ENCODE data around the gene SIN3A. TPM values are rescaled to one million over a fixed set of nuclear protein-coding genes. Genes with fewer than 3 reads are reported as not detected.
A peak's percentile ranks its signal among the peaks of the same experiment; 100 is the strongest.
"Not testable (repeated sequence)": the region's sequence is repeated elsewhere in the genome, so short reads cannot be mapped to it uniquely, and the experiment has no call there.

Gene SIN3A
- total and polyA plus RNA-seq, 5 donors from 2014 or later, result 13.6 to 123 (median 15.0) TPM

DNA sequence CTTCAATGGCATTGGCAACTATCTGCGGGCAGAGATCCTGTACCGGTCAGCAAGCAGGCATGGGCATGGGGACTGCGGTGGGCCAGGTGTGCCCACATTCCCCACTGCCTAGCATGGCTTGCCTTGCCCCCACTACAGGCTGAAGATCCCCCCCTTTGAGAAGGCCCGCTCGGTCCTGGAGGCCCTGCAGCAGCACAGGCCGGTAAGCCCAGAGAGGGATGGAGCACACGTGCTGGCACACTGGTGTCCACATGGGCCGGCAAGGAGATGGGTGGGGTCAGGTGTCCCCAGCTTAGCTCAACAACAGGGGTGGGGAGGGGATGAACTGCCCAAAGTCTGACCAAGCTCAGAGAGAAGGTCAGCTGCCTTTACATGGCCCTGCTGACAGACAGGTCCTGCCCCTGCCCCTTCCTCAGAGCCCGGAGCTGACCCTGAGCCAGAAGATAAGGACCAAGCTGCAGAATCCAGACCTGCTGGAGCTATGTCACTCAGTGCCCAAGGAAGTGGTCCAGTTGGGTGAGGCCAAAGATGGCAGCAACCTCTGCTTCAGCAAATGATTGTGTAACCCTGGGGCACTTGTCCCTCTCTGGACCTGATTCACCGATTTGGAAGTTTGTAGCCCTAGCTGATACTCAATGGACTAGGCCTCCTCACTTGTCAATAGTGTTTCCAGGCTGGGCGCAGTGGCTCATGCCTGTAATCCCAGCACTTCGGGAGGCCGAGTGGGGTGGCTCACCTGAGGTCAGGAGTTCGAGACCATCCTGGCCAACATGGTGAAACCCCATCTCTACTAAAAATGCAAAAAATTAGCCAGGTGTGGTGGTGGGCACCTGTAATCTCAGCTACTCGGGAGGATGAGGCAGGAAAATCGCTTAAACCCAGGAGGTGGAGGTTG lies 99.1 kb downstream of the SIN3A start:
- peak overlapping the region; percentile 15 to 96 (median 42) for H3K27ac Mint-ChIP-seq
- H3K9me3 ChIP-seq (ENCODE audit: control insufficient read depth in 2 of 2, low read length in 2 of 2), result peaks cover 0 to 18% of the 10 kb centered on the region in 2 experiments
- H3K27me3 ChIP-seq (ENCODE audit: control insufficient read depth, insufficient read depth, low read length), result no peaks in the 10 kb centered on the region
- no peak overlapping the region for H3K4me3 ChIP-seq (ENCODE audit: low read depth, low read length)
- ATAC-seq (ENCODE audit: low read depth in 2 of 2) (no peak), DNase-seq (no peak)
- H3K36me3 ChIP-seq (ENCODE audit: control insufficient read depth, insufficient read depth, low read length), result peaks cover 11% of the 10 kb centered on the region
- peak overlapping the region in 1 of 4 donors; percentile 58 for H3K4me3 Mint-ChIP-seq
- peaks cover 4 to 33% (median 12%) of the 10 kb centered on the region in 4 donors for H3K4me1 Mint-ChIP-seq
- peaks cover 4% of the 10 kb centered on the region for H3K36me3 Mint-ChIP-seq
- H3K9me3 Mint-ChIP-seq, result peaks cover 0 to 11% (median 5%) of the 10 kb centered on the region in 7 donors
- H3K27ac ChIP-seq (ENCODE audit: insufficient read depth, low read length, poor library complexity, severe bottlenecking), result no peak overlapping the region
- H3K27me3 Mint-ChIP-seq, result peaks cover 6% of the 10 kb centered on the region
- peaks cover 21% of the 10 kb centered on the region for H3K4me1 ChIP-seq (ENCODE audit: control insufficient read depth, insufficient read depth, low read length, poor library complexity, severe bottlenecking)

DNA sequence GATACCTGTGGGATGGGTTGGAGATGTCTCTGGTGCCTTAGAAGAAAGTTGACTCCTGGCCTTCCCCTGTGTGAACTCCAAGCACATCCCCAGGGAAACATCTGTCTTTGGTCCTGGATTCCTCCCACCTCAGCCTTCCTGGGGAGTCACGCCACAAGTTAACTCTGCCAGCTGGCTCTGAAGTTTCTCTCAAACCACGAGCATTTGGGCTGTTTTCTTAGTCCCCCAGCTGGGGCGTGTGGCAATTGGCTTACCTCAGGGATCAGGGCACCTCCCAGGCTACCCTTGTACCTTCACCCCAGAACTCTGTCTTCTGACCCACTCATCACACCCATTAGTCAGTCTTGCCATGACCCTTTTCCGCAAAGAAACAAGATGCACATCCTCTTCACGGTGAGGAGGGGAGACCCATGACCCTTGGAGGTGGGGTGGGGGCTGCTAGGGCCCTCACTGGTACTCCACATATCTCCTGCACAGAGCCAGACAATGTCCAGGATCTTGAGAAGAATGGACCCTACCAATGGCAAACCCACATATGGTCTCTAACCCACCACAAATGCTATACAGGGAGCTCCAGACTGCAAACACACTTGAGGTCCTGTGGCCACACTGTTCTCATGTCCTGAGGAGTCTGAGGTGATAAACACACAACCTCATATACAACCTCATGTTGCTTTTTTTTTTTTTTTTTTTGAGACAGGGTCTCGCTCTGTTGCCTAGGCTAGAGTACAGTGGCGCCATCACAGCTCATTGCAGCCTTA lies 100.7 kb downstream of the SIN3A start:
- Mint-ChIP-seq H3K27me3 (peaks cover 21% of the 10 kb centered on the region), H3K36me3 (no peaks in the 10 kb centered on the region), H3K4me1 (peaks cover 12 to 45% (median 20%) of the 10 kb centered on the region in 4 donors), H3K9me3 (peaks cover 0 to 11% (median 5%) of the 10 kb centered on the region in 7 donors), H3K4me3 (peak overlapping the region in 2 of 4 donors; percentile 57 to 59), H3K27ac (peak overlapping the region; percentile 96 to 97 (median 96))
- H3K4me1 ChIP-seq (ENCODE audit: control insufficient read depth, insufficient read depth, low read length, poor library complexity, severe bottlenecking), result peaks cover 32% of the 10 kb centered on the region
- peak overlapping the region; percentile 70 for H3K27ac ChIP-seq (ENCODE audit: insufficient read depth, low read length, poor library complexity, severe bottlenecking)
- H3K36me3 ChIP-seq (ENCODE audit: control insufficient read depth, insufficient read depth, low read length), result peaks cover 8% of the 10 kb centered on the region
- H3K9me3 ChIP-seq (ENCODE audit: control insufficient read depth in 2 of 2, low read length in 2 of 2), result peaks cover 0 to 18% of the 10 kb centered on the region in 2 experiments
- DNase-seq (no peak), ATAC-seq (ENCODE audit: low read depth in 2 of 2) (no peak)
- no peaks in the 10 kb centered on the region for H3K27me3 ChIP-seq (ENCODE audit: control insufficient read depth, insufficient read depth, low read length)
- no peak overlapping the region for H3K4me3 ChIP-seq (ENCODE audit: low read depth, low read length)

DNA sequence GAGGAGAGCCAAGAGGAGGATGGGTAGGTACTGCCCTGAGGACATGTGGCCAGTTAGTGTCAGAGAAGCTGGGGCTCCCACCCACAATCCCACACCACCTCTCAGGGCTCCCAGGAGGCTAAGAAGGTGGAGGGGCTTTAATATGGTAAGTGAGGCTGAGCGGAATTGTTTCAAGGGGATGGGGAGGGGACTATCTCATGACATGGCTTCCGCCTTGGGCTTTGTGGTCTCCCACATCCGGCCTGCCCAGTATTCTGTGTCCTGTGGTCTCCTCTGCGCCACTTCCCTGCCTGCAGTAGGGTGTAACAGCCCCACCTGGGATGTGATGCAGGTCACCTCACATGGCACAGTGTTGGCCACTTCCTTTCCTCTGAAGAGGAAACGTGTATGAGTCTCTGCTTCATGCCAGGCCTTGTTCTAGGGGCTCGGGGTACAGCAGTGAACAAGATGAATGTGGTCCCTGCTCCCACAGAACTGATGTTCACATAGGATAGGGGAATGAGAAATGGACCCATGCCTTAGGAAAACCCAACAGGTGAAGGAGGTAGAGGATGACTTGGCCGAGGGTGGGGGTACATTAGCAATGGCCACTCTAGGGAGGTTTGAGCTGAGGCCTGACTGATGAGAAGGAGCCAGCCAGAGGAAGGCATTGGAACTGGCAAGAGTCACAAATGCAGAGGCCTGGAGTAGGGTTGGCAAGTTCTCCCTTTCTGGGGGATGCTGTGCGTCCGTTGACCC lies 101.5 kb downstream of the SIN3A start:
- Histone ChIP-seq H3K4me3 (ENCODE audit: low read depth, low read length) (no peak overlapping the region), H3K36me3 (ENCODE audit: control insufficient read depth, insufficient read depth, low read length) (peaks cover 7% of the 10 kb centered on the region), H3K9me3 (ENCODE audit: control insufficient read depth in 2 of 2, low read length in 2 of 2) (peaks cover 0 to 18% of the 10 kb centered on the region in 2 experiments), H3K27me3 (ENCODE audit: control insufficient read depth, insufficient read depth, low read length) (no peaks in the 10 kb centered on the region), H3K4me1 (ENCODE audit: control insufficient read depth, insufficient read depth, low read length, poor library complexity, severe bottlenecking) (peaks cover 32% of the 10 kb centered on the region), H3K27ac (ENCODE audit: insufficient read depth, low read length, poor library complexity, severe bottlenecking) (peak overlapping the region; percentile 70)
- H3K4me3 Mint-ChIP-seq, result peak overlapping the region; percentile 76 to 89 (median 84)
- H3K4me1 Mint-ChIP-seq, result peaks cover 12 to 49% (median 20%) of the 10 kb centered on the region in 4 donors
- ATAC-seq (ENCODE audit: low read depth in 2 of 2), result peak; percentile 87 to 89
- no peaks in the 10 kb centered on the region for H3K36me3 Mint-ChIP-seq
- peaks cover 0 to 11% (median 5%) of the 10 kb centered on the region in 7 donors for H3K9me3 Mint-ChIP-seq
- peaks cover 28% of the 10 kb centered on the region for H3K27me3 Mint-ChIP-seq
- DNase-seq, result peak; percentile 54 to 94 (median 89)
- H3K27ac Mint-ChIP-seq, result peak overlapping the region; percentile 96 to 97 (median 96)

- H3K9me3 ChIP-seq (ENCODE audit: control insufficient read depth in 2 of 2, low read length in 2 of 2), result peaks cover 0 to 18% of the 10 kb centered on the region in 2 experiments
- H3K36me3 ChIP-seq (ENCODE audit: control insufficient read depth, insufficient read depth, low read length); ATAC-seq (ENCODE audit: low read depth in 2 of 2); H3K36me3 Mint-ChIP-seq; H3K27me3 ChIP-seq (ENCODE audit: control insufficient read depth, insufficient read depth, low read length); DNase-seq; H3K4me3 ChIP-seq (ENCODE audit: low read depth, low read length): not testable (repeated sequence)
- Mint-ChIP-seq H3K27ac (peak overlapping the region; percentile 96 to 97 (median 96)), H3K4me3 (peak overlapping the region; percentile 76 to 89 (median 84)), H3K9me3 (peaks cover 0 to 11% (median 5%) of the 10 kb centered on the region in 7 donors), H3K27me3 (peaks cover 28% of the 10 kb centered on the region), H3K4me1 (peaks cover 12 to 49% (median 20%) of the 10 kb centered on the region in 4 donors)
- peak overlapping the region; percentile 70 for H3K27ac ChIP-seq (ENCODE audit: insufficient read depth, low read length, poor library complexity, severe bottlenecking)
- H3K4me1 ChIP-seq (ENCODE audit: control insufficient read depth, insufficient read depth, low read length, poor library complexity, severe bottlenecking), result peaks cover 32% of the 10 kb centered on the region
Observed at GRCh38 chr15:75349351-75349669, 102.2 kb downstream of the SIN3A start.

DNA sequence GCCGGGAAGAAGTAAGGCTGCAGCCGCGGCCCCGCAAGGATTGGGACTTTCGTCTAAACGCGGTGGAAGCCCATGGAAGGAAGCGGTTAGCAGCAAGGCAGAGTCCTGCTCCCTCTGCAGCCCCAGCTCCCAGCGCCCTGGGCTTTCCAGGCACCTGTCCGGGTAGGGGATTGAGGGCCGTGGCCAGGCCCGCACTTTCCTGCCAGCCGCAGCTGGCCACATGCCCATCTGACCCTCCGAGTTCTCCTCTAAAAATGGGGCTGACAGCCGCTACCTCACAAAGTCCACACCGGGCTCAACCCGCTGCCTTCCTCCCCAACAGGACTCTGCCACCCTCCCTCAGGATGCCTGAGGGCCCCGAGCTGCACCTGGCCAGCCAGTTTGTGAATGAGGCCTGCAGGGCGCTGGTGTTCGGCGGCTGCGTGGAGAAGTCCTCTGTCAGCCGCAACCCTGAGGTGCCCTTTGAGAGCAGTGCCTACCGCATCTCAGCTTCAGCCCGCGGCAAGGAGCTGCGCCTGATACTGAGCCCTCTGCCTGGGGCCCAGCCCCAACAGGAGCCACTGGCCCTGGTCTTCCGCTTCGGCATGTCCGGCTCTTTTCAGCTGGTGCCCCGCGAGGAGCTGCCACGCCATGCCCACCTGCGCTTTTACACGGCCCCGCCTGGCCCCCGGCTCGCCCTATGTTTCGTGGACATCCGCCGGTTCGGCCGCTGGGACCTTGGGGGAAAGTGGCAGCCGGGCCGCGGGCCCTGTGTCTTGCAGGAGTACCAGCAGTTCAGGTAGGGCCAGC lies 102.7 kb downstream of the SIN3A start:
- H3K4me1 ChIP-seq (ENCODE audit: control insufficient read depth, insufficient read depth, low read length, poor library complexity, severe bottlenecking), result peaks cover 32% of the 10 kb centered on the region
- no peak for DNase-seq

GRCh38 chr15:75348034-75348561 lies 103.4 kb downstream of the SIN3A start:
- Histone ChIP-seq H3K27me3 (ENCODE audit: control insufficient read depth, insufficient read depth, low read length) (no peaks in the 10 kb centered on the region), H3K36me3 (ENCODE audit: control insufficient read depth, insufficient read depth, low read length) (no peaks in the 10 kb centered on the region), H3K9me3 (ENCODE audit: control insufficient read depth in 2 of 2, low read length in 2 of 2) (peaks cover 0 to 18% of the 10 kb centered on the region in 2 experiments), H3K4me1 (ENCODE audit: control insufficient read depth, insufficient read depth, low read length, poor library complexity, severe bottlenecking) (peaks cover 32% of the 10 kb centered on the region), H3K4me3 (ENCODE audit: low read depth, low read length) (no peak overlapping the region), H3K27ac (ENCODE audit: insufficient read depth, low read length, poor library complexity, severe bottlenecking) (peak overlapping the region; percentile 60)
- Mint-ChIP-seq H3K4me1 (peaks cover 12 to 49% (median 20%) of the 10 kb centered on the region in 4 donors), H3K27ac (peak overlapping the region in 2 of 3 donors; percentile 76 to 94), H3K4me3 (peak overlapping the region in 2 of 4 donors; percentile 83 to 89), H3K9me3 (peaks cover 0 to 11% (median 5%) of the 10 kb centered on the region in 7 donors), H3K27me3 (peaks cover 28% of the 10 kb centered on the region), H3K36me3 (no peaks in the 10 kb centered on the region)
- DNase-seq, result no peak
- no peak for ATAC-seq (ENCODE audit: low read depth in 2 of 2)

More for the DNA sequence above, 102.7 kb downstream of the SIN3A start:
- ATAC-seq (ENCODE audit: low read depth in 2 of 2), result no peak
- Mint-ChIP-seq H3K36me3 (no peaks in the 10 kb centered on the region), H3K4me1 (peaks cover 12 to 49% (median 20%) of the 10 kb centered on the region in 4 donors), H3K4me3 (peak overlapping the region in 3 of 4 donors; percentile 69 to 71 (median 69)), H3K27ac (peak overlapping the region; percentile 76 to 96 (median 82)), H3K9me3 (peaks cover 0 to 11% (median 5%) of the 10 kb centered on the region in 7 donors), H3K27me3 (peaks cover 28% of the 10 kb centered on the region)
- Histone ChIP-seq H3K27ac (ENCODE audit: insufficient read depth, low read length, poor library complexity, severe bottlenecking) (peak overlapping the region; percentile 70), H3K4me3 (ENCODE audit: low read depth, low read length) (no peak overlapping the region), H3K27me3 (ENCODE audit: control insufficient read depth, insufficient read depth, low read length) (no peaks in the 10 kb centered on the region), H3K9me3 (ENCODE audit: control insufficient read depth in 2 of 2, low read length in 2 of 2) (peaks cover 0 to 18% of the 10 kb centered on the region in 2 experiments), H3K36me3 (ENCODE audit: control insufficient read depth, insufficient read depth, low read length) (no peaks in the 10 kb centered on the region)

All from CD4-positive, CD25-positive, alpha-beta regulatory T cell (primary cell).